K562 (cell line): Measurements from ENCODE around the gene SAPCD1. TPM values are rescaled to one million over a fixed set of nuclear protein-coding genes. Genes with fewer than 3 reads are reported as not detected.

Experiments used
- ATAC-seq: fragments of 200-7000 bp; cut with Tn5 transposase; 3 replicates; pipeline ENCODE4 v1.9.1; 2020; ENCODE audit warnings: moderate library complexity
- BruUV-seq: library from RNA; stranded (reverse); fragments of 400-500 nt; replicated peaks from 2 replicates; lab custom pipeline; 2021; lab: Mats Ljungman, UMichigan
- CTCF ChIA-PET: fragments of 300-600 bp; formaldehyde crosslinking; extraction: SDS; loops from one replicate; lab custom pipeline; 2021; ENCODE audit warnings: low intra/inter-chr PET ratio; lab: Yijun Ruan, JAX
- POLR2A ChIA-PET: fragments of 300-600, 350-650 bp; sonication (Branson Sonifier 250); formaldehyde crosslinking; extraction: SDS; loops from one replicate; lab custom pipeline; 2021; ENCODE audit warnings: antibody characterized with exemption, inconsistent platforms; lab: Yijun Ruan, JAX
- DNase-seq, 4 experiments: peaks; one replicate each; pipeline versions ENCODE4 v3.0.0 to v3.0.0-alpha.2; 2011 to 2018; ENCODE audit warnings: low spot score in 3 of 4, mixed read lengths in 3 of 4; ENCODE audit errors: extremely low read depth in 1 of 4
- FAIRE-seq: peaks from 2 replicates; lab custom pipeline; 2011; peaks lifted over from hg19 to GRCh38; lab: Jason Lieb, UNC
- H2AFZ ChIP-seq: 2 replicates; pipeline ENCODE4 v1.6.0; 2011; ENCODE audit warnings: low read depth, low read length, control low read depth, inconsistent platforms
- H3K27ac ChIP-seq: fragments of 200-600 bp; 3 replicates; pipeline ENCODE4 v1.8.0; 2011; ENCODE audit warnings: low read depth, mild to moderate bottlenecking, control low read depth, inconsistent platforms, low read length, moderate library complexity, mixed read lengths; ENCODE audit errors: extremely low read depth
- H3K27me3 ChIP-seq, 2 experiments: fragments of 300-600 bp in 1 of 2; 2 replicates in 1 of 2; 3 replicates in 1 of 2; pipeline versions ENCODE4 v1.6.0 to v1.8.0; 2011; ENCODE audit warnings: inconsistent platforms in 2 of 2, low read length in 2 of 2, mild to moderate bottlenecking in 1 of 2, mixed read lengths in 1 of 2, moderate library complexity in 1 of 2; ENCODE audit not compliant: control insufficient read depth in 2 of 2, insufficient read depth in 2 of 2
- H3K36me3 ChIP-seq: fragments of 300-600 bp; 3 replicates; pipeline ENCODE4 v1.8.0; 2011; ENCODE audit warnings: mild to moderate bottlenecking, low read length, inconsistent platforms; ENCODE audit not compliant: control insufficient read depth, insufficient read depth
- H3K4me1 ChIP-seq, 2 experiments: fragments of 200-600 bp in 1 of 2; replicated peaks in 1 of 2; 2 replicates in 1 of 2; 3 replicates in 1 of 2; pipeline versions ENCODE4 v1.5.1 to v1.8.0; 2011; ENCODE audit warnings: inconsistent platforms in 2 of 2, low read length in 2 of 2, mild to moderate bottlenecking in 1 of 2, mixed read lengths in 1 of 2, moderate library complexity in 1 of 2; ENCODE audit not compliant: control insufficient read depth in 2 of 2, insufficient read depth in 2 of 2
- H3K4me2 ChIP-seq: 2 replicates; pipeline ENCODE4 v1.6.1; 2011; ENCODE audit warnings: low read length, control low read depth, inconsistent platforms, mixed read lengths; ENCODE audit not compliant: insufficient read depth
- H3K4me3 ChIP-seq: fragments of 200-600 bp; sonication (generic), shearing (Covaris generic); 2 replicates; pipeline ENCODE4 v1.5.1; 2016; ENCODE audit warnings: control low read depth, inconsistent platforms
- H3K79me2 ChIP-seq: fragments of 200-600 bp; 3 replicates; pipeline ENCODE4 v1.8.0; 2011; ENCODE audit warnings: low read length, inconsistent platforms; ENCODE audit not compliant: control insufficient read depth, insufficient read depth
- H3K9ac ChIP-seq, 2 experiments: 2 replicates each; pipeline versions ENCODE4 v1.6.0 to v1.6.1; 2011; ENCODE audit warnings: low read depth in 2 of 2, low read length in 2 of 2, control low read depth in 1 of 2, inconsistent platforms in 1 of 2, mild to moderate bottlenecking in 1 of 2, mixed read lengths in 1 of 2; ENCODE audit not compliant: insufficient read depth in 1 of 2
- H3K9me1 ChIP-seq: one replicate; pipeline ENCODE4 v1.6.0; 2011; ENCODE audit warnings: inconsistent platforms, mild to moderate bottlenecking, low read length, moderate library complexity; ENCODE audit not compliant: control insufficient read depth, insufficient read depth
- H3K9me3 ChIP-seq: replicated peaks from 2 replicates; pipeline ENCODE4 v1.5.1; 2011; ENCODE audit warnings: low read depth, low read length, inconsistent platforms; ENCODE audit not compliant: control insufficient read depth, insufficient read depth
- H4K20me1 ChIP-seq: replicated peaks from 2 replicates; pipeline ENCODE4 v1.6.1; 2011; ENCODE audit warnings: low read length, inconsistent platforms, mixed read lengths; ENCODE audit not compliant: control insufficient read depth, insufficient read depth
- AFF1 ChIP-seq, 2 experiments: fragments of 450-650 bp; IDR thresholded peaks; 2 replicates each; pipeline ENCODE4 v1.6.1; 2018; ENCODE audit warnings: mild to moderate bottlenecking in 2 of 2, low read depth in 1 of 2; ENCODE audit not compliant: partially characterized antibody in 2 of 2
- EP300 ChIP-seq: IDR thresholded peaks from 2 replicates; pipeline ENCODE4 v1.6.1; 2012; ENCODE audit warnings: low read length, improper control_type of control experiment
- REST ChIP-seq, 2 experiments: fragments of 450-650 bp; formaldehyde crosslinking in 1 of 2; IDR thresholded peaks; 2 replicates each; pipeline versions ENCODE4 v1.4.0 to v1.6.1; 2014 to 2020; ENCODE audit warnings: mild to moderate bottlenecking in 2 of 2, borderline replicate concordance in 1 of 2, low read depth in 1 of 2
- TCF3 ChIP-seq: sonication (generic); formaldehyde crosslinking; IDR thresholded peaks from 2 replicates; pipeline ENCODE4 v1.4.0; 2020; ENCODE audit warnings: mild to moderate bottlenecking, missing genetic modification reagents
- WGBS: fragments of 100-300 bp; shearing (Covaris generic); methylation state at CpG from one replicate; pipeline ENCODE4 v1.1.6; 2016; ENCODE audit warnings: low coverage, mixed read lengths; ENCODE audit not compliant: insufficient coverage; ENCODE audit errors: missing lambda C conversion rate; 5-methylcytosine and 5-hydroxymethylcytosine counted together
- in situ Hi-C: fragments of 300-500 bp; cut with MboI; formaldehyde crosslinking; loops from 4 replicates; pipeline ENCODE4 v1.15.0; 2018; ENCODE audit warnings: inconsistent platforms, mixed read lengths
- intact Hi-C: fragments of 100-400 bp; cut with micrococcal nuclease; formaldehyde crosslinking; loops from 2 replicates; pipeline ENCODE4 v1.14.2; 2022
- polyA plus RNA-seq, 8 experiments: library from polyadenylated mRNA; depleted of rRNA in 4 of 8; stranded (reverse) in 5 of 8; unstranded in 3 of 8; fragments of >200 nt; fragmentation: Nextera tagmentation in 2 of 8; fragmentation: Illumina TruSeq in 1 of 8; extraction: Ambion mirVana in 2 of 8; extraction: Trizol in 1 of 8; gene quantifications; 2 replicates each; pipeline versions ENCODE4 v1.2.1 to v1.2.3, GENCODE V29; 2011 to 2014; ENCODE audit warnings: inconsistent platforms in 1 of 8, missing spikeins in 1 of 8
- total RNA-seq, 7 experiments: library from RNA; depleted of rRNA in 6 of 7; stranded (reverse); fragments of >200 nt in 6 of 7; fragmentation: Illumina TruSeq in 2 of 7; extraction: Trizol in 2 of 7; gene quantifications; 2 replicates each; pipeline versions ENCODE4 v1.2.1 to v1.2.3, GENCODE V29; 2011 to 2021; ENCODE audit warnings: low replicate concordance in 1 of 7

The SAPCD1 gene
- total and polyA plus RNA-seq, 9 of the 15 experiments (the other 6 are each of a cell fraction or from before 2014, with no cell fraction given), result 2.6 to 30.2 (median 7.4) TPM

- ChIA-PET POLR2A (interaction anchor here (0.6 to 4.8 kb wide), 22 partner anchors 12 to 1062 kb away, joined by 3 to 47 read pairs (median 4); partner anchors contain the start of genes DDAH2, GPANK1, HSPA1A and HSPA1B), CTCF (interaction anchor here (1.1 to 1.3 kb wide), 2 partner anchors 22 to 245 kb away, joined by 3 to 4 read pairs; partner anchors contain the start of gene ATP6V1G2)
- H3K79me2 ChIP-seq, result peaks cover 59% of the 10 kb centered on the region
- ATAC-seq (peak; percentile 66), FAIRE-seq (peak; percentile 80), DNase-seq (peak; percentile 84 to 87 (median 84))
- no peak overlapping the region for H3K4me3 ChIP-seq
- no peaks in the 10 kb centered on the region for H3K9me3 ChIP-seq
- BruUV-seq, result no TSS peak
- peaks cover 17 to 42% of the 10 kb centered on the region in 2 experiments for H3K4me1 ChIP-seq
- in situ Hi-C loops (no loop called here), intact Hi-C loops (no loop called here)
- H4K20me1 ChIP-seq, result 0 out of 2 replicates have a peak, but pooled peaks cover 3% of the 10 kb centered on the region
- WGBS, result 67% methylated on average over 12 of the region's 12 CpGs
- H3K9ac ChIP-seq, result peak overlapping the region in 1 of 2 experiments; percentile 59; a peak in 2 of 4 replicates
- H3K9me1 ChIP-seq, result no peaks in the 10 kb centered on the region
- peak overlapping the region; percentile 1; the same call in 1 of the 3 replicates for H3K27ac ChIP-seq
- H3K27me3 ChIP-seq, result no peaks in the 10 kb centered on the region
- no peak overlapping the region for H2AFZ ChIP-seq
- no peak overlapping the region for H3K4me2 ChIP-seq
- H3K36me3 ChIP-seq, result peaks cover 68% of the 10 kb centered on the region
- TF ChIP-seq EP300, result no peak; the same call in 1 of the 2 replicates
- TF ChIP-seq AFF1 (IDR thresholded peaks at IDR 0.05; ENCODE audit: low read depth in 1 of 2, partially characterized antibody in 2 of 2), result peak in 1 of 2 experiments; percentile 34
- no peak for TF ChIP-seq TCF3 (CRISPR knock-in tag)
- TF ChIP-seq REST (IDR thresholded peaks at IDR 0.05; ENCODE audit: borderline replicate concordance), result peak; percentile 29; the same call in 1 of the 2 replicates
- TF ChIP-seq REST (CRISPR knock-in tag; IDR thresholded peaks at IDR 0.05; ENCODE audit: low read depth), result no peak
Measured at GRCh38 chr6:31791324-31792089, 29.1 kb downstream of the SAPCD1 start.
